Right lung (tissue), 5 donors: Measurements from ENCODE around the gene URB1. TPM values are rescaled to one million over a fixed set of nuclear protein-coding genes. Genes with fewer than 3 reads are reported as not detected.
"Not testable (repeated sequence)": the region's sequence is repeated elsewhere in the genome, so short reads cannot be mapped to it uniquely, and the experiment has no call there.

ENCODE experiments used
- DNase-seq, 2 donors: peaks; one replicate each; pipeline ENCODE4 v3.0.0-alpha.2; 2013
- polyA plus RNA-seq, 5 donors: library from polyadenylated mRNA; unstranded; fragments of 120-200 nt; gene quantifications; one replicate each; pipeline versions ENCODE4 v1.2.1 to v1.2.3, GENCODE V29; 2013; ENCODE audit warnings: inconsistent platforms in 1 of 5, low replicate concordance in 1 of 5; ENCODE audit not compliant: insufficient read length in 5 of 5, insufficient read depth in 1 of 5

Gene URB1
- polyA plus RNA-seq, 5 donors, result 10.0 to 15.3 (median 13.2) TPM

DNA sequence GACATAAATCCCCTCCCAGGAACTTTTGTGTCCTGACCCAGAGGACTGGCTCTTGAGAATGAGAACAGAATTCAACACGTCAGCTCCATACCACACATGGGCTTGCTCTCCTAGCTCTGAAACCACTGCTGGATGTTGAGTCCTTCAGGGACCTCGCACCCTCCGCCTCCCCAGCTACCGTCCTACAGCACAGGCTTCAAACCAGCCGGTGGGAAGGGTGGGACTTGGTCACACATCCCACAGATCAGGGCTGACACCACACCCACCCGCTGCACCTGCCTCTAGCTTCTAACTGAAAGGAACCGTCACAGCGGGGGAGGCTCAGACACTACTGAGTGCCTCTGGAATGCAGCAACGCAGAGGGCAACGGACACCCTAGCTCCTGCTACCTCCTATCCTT is 70.1 kb downstream of the URB1 start:
- DNase-seq, result no peak

DNA sequence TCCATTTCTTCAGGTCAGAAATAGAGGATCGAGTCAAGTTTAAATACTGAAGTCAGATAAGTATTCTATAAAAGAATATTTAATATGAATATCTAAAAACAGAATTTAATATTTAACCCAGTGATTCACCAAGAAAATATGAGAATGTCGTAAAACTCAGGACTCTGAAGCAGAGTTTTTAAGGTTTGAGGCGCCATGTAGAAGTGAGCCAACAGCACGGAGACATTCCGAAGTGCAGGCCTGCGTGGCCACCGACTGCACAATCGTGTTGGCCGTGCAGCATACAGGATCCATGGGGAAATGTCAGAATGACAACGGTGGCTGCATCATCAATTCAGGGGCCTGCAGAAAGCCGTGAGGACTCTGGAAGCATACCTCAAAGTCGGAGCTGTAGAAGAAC is 70.7 kb downstream of the URB1 start:
- no peak for DNase-seq

DNA sequence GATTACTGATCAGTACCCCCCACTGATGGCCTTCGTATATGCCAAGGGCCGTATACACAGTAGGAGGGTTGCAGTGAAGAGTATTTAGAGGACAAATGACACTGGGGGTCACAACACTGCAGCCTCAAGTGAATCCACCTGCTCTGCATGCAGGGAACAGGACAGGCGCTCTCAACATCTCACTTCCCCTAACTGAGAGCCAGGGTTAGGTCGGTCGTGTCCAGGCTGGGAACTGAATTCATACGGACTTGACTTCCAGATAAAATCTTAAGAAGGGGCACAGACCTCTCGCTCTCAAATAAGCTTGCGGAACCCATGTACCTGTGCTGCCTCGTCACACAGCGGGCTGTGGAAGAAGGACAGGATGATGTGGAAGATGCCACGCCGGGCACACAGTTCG is 71.3 kb downstream of the URB1 start:
- DNase-seq, result no peak

DNA sequence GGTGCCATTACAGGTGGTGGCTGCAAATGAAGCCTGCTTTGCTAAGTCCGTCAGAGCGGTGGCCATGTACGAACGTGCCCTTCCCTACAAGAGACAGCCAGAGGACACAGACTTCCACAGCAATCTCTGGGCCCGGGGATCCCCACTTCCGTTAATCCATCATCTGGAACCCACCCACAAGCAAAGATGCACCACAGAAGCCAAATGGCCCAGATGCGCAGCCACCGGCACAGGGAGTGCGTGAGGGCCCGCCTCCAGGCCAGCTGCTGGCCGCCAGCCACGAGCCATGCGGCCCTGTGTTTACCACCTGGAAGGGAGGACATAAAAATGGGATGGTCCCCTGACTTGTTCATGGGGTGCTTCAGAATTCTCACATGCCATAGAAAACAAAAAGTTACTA is 72.1 kb downstream of the URB1 start:
- no peak for DNase-seq

DNA sequence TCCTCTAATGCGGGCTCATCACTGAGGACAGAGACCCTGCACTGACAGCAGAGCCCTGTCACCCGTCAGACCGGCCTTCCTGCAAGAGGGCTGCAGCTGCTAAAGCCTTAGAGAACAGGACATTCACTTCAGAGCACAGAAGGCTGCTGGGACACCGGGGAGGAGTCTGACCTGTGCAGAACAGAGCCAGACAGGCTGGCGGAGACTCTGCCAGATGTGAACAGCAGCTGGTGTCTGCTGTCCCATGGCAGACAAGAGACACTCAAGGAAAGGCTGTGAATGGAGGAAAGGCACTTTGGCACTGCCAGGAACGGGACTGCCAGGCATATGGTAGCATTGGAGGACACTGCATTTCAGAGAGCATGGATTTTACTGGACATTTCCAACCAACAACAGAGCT is 72.8 kb downstream of the URB1 start:
- no peak for DNase-seq

DNA sequence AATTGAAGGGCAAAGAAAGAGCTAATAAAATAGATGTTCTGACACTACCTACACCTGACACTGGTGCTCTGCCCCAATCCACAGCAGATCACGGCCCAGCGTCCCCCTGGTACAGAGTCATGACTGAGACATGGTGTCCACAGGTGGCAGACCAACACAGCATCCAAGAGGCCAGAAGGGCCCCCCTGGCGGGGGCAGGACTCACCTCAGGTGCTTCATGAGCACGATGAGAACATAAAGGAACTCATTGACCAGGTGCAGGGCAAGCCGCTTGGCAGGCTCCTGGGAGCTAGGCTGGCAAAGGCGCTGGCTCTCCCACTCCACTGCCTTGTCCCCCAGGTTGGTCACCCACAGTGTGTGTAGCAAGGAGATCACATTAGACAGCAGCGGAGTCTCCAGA is 73.8 kb downstream of the URB1 start:
- DNase-seq, result no peak

DNA sequence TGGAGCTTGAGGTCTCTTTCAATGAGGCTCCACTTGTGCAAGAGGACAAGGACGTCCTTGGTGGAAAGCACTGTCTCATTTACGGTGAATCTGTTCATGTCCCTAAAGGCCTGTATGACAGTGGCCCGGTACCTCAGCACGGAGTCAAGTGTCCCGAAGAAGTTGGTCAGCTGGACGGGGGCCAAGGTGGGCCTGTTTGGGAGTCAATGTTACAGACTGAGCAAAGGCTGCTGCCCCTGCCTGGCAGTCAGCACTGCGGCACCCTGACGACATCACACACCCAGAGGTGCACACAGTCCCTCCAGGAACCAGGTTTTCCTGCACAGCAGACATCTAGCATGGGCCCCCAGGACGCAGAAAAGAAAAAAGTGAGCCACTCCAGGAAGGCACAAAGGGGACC is 75.1 kb downstream of the URB1 start:
- DNase-seq, result no peak

DNA sequence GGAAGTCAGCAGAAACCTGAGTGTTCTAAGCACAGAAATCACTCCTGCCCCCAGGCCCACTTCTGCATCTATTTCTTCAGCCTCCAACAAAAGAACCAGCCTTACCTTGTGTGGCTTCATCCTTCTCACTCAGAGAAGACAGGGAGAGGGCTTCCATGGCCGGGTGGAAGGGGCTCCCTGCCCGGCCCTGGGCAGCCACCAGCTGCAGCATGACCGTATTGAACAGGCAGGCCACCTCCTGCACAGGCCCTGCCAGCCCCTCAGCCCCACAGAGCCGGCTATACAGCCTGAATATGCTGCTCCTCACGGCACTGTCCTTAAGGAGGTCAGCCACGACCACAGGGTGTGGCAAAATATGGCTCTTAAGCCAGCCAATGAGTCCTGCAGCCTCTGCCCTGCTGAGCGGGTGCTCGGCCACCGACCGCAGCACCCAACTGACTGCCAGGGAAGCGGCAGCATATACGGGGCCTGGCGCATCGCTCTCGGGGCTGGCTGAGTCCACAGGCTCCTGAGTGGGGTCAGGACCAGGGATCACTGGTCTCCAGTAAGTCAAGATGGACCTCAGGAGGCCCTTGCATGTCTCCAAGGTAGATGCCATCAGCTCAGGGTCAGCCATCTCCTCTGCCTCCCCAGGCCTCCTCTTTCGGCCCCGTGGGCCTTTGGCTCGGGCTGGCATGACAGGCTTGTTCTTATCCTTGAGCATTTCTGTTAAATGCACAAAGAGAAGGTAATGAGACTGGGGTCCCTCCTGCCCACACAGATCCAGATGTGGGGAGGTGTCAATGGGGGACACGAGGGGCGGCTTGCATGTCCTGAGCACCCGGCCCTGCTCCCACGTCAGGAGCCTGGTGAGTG is 76.2 kb downstream of the URB1 start:
- DNase-seq, result no peak

DNA sequence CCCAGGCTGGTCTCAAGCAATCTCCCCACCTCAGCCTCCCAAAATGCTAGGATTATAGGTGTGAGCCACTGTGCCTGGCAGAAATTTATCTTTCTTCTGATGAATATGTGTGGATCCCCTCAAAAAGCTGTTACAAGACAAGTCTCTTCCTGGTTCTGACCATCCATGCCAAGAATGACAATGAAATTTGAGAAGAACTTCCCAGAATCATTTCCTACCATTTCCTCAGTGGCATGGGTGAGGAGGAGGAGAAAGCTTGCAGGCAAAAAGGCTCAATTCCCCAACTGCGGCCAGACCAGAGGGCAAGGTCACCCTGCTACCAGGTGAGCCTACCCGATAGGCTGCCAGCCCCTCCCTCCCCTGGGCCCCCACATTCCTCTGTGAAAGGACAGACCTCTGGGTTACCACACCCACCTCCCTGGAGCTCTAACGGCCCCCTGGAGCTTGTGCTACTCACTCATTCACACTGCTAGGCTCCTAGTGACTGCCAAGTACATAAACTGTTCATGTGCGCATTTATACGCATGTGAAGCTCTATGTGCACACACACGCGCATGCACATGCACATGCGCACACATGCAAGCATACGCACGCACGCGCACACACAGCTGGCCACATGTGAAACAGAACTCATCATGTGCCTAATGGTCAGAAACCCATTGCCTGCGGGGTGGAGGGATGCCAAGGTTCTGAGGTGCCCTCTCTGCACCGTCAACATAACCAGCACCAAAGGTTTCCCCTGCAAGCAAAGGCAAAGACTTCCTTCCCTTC is 77.1 kb downstream of the URB1 start:
- no peak for DNase-seq

DNA sequence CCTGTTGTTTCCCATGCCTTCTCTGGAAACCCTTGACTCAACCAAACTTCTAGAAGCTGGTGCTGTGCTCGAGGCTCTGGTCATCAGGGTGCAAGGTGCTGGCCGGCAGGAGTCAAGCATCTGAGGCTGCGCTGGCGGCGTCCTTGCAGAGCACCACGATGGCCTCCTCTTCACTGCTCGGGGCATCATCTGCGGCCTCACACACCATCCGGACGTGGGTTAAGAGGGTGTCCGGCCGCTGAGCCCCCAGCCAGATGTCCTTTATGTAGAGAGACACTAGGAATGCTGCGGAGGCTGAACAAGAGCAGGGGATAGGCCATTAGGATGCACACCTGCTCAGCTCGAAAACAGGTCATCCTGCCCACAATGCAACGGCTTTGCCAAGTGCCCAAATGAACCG is 78.0 kb downstream of the URB1 start:
- DNase-seq, result no peak

DNA sequence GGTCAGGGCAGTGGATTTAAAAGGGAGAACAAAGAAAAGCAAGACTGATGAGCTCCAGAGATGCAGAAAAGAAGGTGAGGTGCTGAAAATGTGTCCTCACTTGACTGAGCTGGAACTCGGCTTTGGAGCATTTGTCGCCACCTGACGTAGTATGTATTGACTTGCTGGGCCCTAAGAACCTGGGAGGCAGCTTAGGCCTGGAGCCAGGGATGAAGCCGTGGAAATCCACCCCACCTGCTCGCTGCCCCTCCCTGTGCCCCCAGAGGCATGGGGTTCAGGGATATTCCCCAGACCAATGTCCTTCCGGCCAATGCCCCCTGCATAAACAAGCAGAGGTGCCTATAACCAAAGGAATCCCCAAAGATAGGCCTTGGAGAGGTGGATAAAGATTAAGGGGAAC is 79.8 kb downstream of the URB1 start:
- DNase-seq, result no peak

DNA sequence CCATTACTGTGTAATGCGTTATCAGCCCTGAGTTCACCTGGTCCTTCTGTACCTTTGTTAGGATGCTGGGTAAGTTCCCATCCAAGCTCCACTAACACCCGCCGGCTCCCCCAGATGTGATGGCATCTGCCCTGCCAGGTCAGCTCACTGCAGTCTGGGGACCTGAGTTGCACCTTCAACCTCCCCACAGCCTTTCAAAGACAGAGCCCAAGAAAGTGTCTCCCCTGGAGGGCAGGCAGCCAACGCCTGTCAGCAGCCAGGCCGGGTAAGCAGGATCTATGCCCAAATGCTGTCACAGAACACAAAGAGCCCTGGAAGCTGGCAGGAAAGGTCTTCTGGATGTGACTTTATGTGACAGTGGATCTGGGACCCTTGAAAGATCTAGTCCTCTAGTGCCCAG is 80.5 kb downstream of the URB1 start:
- no peak for DNase-seq

DNA sequence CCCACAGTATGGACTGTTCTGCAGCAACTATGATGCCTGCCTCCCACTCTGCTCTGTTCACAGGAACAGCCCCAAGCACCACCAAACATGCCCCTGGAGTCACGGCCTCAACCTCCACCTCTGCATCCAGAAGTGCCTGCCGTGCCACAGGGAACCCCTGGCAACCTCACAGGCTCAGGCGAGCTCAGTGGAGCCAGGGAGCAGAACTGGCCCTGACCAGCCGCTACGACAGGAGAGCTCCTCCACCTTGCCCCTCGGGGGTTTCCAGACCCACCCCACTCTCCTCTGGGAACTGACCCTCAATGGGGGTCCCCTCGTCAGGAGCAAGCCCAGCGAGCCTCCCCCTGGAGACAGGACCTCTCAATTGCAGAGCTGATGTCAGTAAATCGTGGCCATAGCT is 81.2 kb downstream of the URB1 start:
- no peak for DNase-seq

DNA sequence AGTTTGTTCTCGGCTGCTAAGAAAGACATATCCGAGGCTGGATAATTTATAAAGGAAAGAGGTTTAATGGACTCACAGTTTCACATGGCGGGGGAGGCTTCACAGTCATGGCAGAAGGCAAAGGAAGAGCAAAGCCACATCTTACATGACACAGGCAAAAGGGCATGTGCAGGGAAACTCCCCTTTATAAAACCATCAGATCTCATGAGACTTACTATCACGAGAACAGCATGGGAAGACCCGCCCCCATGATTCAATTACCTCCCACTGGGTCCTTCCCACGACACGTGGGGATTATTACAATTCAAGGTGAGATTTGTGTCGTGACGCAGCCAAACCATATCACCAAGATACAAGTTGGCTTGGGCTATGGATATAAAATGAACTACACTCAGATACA is 81.8 kb downstream of the URB1 start:
- not testable (repeated sequence) for DNase-seq

DNA sequence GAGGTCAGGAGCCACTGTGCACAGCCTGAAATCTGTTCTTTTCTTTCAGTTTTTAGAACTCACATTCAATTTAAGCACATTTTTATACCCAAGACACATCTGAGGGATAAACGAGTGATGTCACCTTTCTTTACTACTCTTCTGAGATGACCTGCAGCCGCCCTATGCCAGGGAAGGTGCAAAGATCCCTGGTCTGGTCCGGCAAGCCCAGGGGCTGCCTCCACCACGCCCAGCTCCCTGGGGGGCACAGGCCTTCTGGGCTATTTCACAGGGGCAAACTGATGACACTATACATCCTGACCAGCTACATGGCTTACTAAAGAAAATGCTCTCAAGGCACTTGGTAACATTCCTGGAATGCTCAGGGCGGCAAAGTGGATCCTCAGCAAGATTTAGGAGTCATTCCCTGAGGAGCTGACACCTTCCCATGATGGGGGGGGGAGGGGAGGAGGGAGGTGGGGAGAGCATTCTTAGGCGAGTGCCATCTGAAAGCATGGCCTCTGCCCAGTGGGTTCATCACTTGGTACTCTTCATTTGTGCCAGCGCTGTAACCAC is 82.8 kb downstream of the URB1 start:
- DNase-seq, result no peak

DNA sequence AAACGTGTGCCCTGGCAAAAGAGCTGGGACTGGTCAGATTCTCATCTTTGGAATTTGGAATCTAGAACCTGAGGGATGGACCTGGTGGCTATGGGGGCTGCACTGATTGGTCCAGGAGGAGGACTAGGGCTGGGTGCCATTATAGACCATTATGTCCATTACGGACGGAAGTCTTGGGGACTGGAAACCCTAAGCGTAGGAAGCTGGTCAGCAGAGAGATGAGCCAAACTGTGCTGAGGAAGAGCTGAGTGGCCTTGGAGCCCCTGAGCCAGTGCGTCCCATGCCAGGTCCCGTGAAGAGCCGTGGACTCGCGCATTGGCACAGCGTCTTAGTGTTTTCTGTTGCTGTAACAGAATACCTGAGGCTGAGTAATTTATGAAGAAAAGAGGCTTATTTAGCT is 84.1 kb downstream of the URB1 start:
- DNase-seq, result no peak

DNA sequence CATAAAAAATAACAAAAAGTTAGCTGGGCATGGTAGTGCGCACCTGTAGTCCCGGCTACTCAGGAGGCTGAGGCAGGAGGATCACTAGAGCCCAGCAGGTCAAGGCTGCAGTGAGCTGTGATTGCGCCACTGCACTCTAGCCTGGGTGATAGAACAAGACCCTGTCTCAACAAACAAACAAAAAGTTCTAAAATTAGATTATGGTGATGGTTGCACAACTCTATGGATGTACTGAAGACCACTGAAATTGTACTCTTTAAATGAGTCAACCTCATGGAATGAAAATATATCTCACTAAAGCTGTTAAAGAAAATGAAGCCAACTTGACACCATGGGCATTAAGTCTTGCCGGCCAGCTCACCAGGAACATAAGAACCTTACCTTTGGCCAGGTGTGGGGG is 85.1 kb downstream of the URB1 start:
- no peak for DNase-seq

DNA sequence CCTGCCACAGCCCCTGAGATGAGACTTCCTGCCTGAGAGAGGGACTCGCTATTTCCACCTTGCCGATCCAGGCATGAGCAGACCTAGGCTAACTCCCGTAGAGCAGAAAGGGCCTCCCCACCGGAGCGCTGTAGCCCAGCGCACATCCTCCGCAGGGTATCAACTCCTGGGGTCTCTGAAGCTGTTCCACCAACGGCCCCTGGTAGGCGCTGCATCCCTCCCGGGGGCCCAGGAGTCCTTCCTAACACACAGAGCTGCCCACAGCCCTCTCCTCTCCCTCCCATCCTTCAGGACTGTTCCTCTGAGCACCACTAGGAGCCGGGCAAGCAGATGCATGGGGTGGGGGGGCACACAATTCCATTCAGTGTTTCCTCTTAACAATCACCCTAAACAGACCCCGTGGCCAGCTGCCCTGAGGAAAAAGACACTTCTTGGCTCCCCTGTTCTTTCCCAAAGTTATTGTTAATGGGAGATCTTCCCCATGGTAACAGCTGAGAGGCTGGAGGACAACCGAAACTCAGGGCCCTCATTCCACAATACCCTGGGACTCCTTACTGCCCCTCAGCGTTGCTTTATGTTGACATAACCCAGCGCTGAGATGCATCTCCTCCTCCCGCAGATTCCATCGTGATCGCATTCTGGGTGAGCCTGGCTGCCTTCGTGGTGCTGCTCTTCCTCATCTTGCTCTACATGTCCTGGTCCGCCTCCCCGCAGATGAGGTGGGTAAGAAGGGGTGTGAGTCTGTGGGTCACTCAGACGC is 86.6 kb downstream of the URB1 start:
- DNase-seq, result no peak

DNA sequence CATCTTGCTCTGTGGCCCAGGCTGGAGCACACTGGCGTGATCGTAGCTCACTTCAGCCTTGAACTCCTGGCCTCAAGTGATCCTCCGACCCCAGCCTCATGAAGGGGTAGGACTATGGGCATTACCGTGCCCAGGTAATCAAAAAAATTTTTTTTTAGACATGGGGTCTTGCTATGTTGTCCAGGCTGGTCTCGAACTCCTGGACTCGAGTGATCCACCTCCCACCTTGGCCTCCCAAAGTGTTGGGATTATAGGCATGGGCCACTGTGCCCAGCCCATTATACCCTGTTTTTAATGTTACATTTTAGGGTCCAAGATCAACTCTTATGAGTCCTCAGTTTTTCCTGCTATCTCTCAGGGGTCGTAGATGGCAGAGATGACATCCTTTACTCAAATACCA is 87.8 kb downstream of the URB1 start:
- no peak for DNase-seq

DNA sequence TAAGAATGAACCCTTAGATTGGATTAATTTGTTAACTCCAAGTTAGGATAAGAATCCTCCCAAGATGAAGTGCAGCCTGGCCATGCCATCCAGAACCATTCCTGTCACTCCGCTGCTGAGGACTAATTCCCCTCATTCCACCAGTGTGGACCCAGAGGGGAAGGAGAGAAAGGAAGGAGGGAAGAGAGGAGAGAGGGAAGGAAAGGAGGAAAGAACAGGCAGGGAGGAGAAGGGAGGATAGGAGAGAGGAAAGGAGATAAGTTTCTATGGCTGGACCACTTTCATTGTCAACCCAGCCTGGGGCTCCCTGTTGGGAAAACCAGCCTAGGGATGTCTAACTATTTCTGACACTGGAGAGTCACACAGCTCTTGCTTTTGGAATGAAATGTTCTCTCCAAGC is 89.4 kb downstream of the URB1 start:
- DNase-seq, result no peak

DNA sequence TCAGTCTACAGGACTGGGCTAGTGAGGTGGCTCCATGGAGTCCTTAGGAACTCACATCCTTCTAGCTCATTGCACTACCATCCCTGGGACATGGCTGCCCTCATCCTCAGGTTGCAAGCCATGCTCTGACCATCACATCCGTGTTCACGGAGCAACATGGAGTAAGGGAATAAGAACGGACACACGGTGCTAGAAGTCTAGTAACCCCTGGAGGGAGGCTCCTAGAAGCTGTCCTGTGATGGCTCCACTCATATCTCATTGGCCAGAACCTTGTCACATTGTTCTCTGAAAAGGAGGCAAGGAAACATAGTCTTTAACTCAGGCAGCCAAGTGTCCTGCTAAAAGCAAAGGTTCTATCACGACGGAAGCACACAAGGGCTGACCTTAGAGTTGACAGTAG is 90.3 kb downstream of the URB1 start:
- DNase-seq, result no peak

DNA sequence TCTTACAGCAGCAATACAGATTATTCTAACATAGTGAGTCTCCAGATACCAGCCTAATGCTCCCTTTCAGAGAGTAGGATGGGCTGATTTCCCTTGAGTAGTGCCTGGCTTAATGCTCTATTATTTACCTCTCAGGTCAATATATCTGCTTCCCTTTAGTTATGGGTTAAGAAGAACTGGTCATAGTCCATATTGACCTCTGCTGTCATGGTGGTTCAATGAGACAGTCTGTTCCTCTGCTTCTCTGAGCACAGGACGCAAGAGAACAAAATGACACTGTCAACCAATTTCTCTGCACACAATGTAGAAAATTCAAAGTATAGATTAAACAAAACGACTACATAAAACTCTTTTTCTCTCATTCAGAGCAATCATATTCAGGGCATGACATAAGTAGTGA is 91.2 kb downstream of the URB1 start:
- DNase-seq, result no peak
